ENCODE data around the gene DAPK3.

DNA sequence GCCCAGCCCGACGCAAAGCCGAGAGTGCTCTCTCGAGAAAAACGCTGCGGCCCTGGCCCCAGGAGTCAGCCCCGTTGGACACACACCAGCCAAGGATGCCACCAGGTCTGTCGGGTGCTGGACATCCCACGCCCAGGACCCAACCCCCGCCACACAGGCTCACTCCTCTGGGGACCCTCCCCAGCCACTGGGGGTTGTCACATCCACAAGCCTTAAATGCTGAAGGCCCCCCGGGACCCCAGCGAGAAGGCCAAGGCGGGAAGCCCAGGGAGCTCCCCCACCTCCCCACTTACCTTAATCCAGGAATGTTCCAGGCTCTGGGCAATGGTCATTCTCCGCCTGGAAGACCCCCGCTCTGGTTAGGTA lies 11.2 kb downstream of the DAPK3 start:
- TF ChIP-seq, protein P1, sequence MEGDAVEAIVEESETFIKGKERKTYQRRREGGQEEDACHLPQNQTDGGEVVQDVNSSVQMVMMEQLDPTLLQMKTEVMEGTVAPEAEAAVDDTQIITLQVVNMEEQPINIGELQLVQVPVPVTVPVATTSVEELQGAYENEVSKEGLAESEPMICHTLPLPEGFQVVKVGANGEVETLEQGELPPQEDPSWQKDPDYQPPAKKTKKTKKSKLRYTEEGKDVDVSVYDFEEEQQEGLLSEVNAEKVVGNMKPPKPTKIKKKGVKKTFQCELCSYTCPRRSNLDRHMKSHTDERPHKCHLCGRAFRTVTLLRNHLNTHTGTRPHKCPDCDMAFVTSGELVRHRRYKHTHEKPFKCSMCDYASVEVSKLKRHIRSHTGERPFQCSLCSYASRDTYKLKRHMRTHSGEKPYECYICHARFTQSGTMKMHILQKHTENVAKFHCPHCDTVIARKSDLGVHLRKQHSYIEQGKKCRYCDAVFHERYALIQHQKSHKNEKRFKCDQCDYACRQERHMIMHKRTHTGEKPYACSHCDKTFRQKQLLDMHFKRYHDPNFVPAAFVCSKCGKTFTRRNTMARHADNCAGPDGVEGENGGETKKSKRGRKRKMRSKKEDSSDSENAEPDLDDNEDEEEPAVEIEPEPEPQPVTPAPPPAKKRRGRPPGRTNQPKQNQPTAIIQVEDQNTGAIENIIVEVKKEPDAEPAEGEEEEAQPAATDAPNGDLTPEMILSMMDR (IDR thresholded peaks at IDR 0.05; ENCODE audit: poor library complexity), result no peak
- TF ChIP-seq EZH2phosphoT487 (IDR thresholded peaks at IDR 0.05; ENCODE audit: low read depth, severe bottlenecking, unreplicated experiment), result no peak
- no peak for TF ChIP-seq EZH2 (IDR thresholded peaks at IDR 0.05; ENCODE audit: borderline replicate concordance)

Measured in hepatocyte (in vitro differentiated cells).